ENCODE measurements around the gene UNC45A. TPM values are rescaled to one million over a fixed set of nuclear protein-coding genes. Genes with fewer than 3 reads are reported as not detected.
"Not testable (repeated sequence)": the region's sequence is repeated elsewhere in the genome, so short reads cannot be mapped to it uniquely, and the experiment has no call there.

UNC45A gene
- total RNA-seq, 1 experiment from 2014 or later, result 75.5 TPM

- Histone ChIP-seq H3K9me3 (replicated peaks) (no peaks in the 10 kb centered on the region), H3K27ac (no peak overlapping the region), H3K27me3 (replicated peaks) (no peaks in the 10 kb centered on the region), H3K36me3 (no peaks in the 10 kb centered on the region), H3K4me1 (replicated peaks) (no peaks in the 10 kb centered on the region), H3K4me3 (no peak overlapping the region)
- no peak for DNase-seq (ENCODE audit: low read depth in 1 of 2, low spot score in 2 of 2)
Observed at GRCh38 chr15:90895571-90896117, 39.4 kb upstream of the UNC45A start.

GRCh38 chr15:90897131-90897655 is 37.9 kb upstream of the UNC45A start:
- not testable (repeated sequence) for H3K27ac ChIP-seq; DNase-seq (ENCODE audit: low read depth in 1 of 2, low spot score in 2 of 2); H3K9me3 ChIP-seq (replicated peaks); H3K36me3 ChIP-seq; H3K4me1 ChIP-seq (replicated peaks); H3K4me3 ChIP-seq; H3K27me3 ChIP-seq (replicated peaks)

- H3K36me3 ChIP-seq, result peaks cover 12% of the 10 kb centered on the region
- no peaks in the 10 kb centered on the region for H3K9me3 ChIP-seq (replicated peaks)
- no peak overlapping the region for H3K27ac ChIP-seq
- H3K4me1 ChIP-seq (replicated peaks), result peaks cover 17% of the 10 kb centered on the region
- DNase-seq (ENCODE audit: low read depth in 1 of 2, low spot score in 2 of 2), result no peak
- H3K27me3 ChIP-seq (replicated peaks), result no peaks in the 10 kb centered on the region
- H3K4me3 ChIP-seq, result peak overlapping the region; percentile 67
Observed at GRCh38 chr15:90901175-90902039, 33.7 kb upstream of the UNC45A start.

- Histone ChIP-seq H3K36me3 (peaks cover 20% of the 10 kb centered on the region), H3K27ac (peak overlapping the region; percentile 29; the same call in 1 of the 2 replicates), H3K4me3 (peak overlapping the region; percentile 67), H3K27me3 (replicated peaks) (no peaks in the 10 kb centered on the region), H3K9me3 (replicated peaks) (no peaks in the 10 kb centered on the region), H3K4me1 (replicated peaks) (peaks cover 17% of the 10 kb centered on the region)
- peak; percentile 74 to 88 for DNase-seq (ENCODE audit: low read depth in 1 of 2, low spot score in 2 of 2)
Observed at GRCh38 chr15:90902040-90902839, 32.8 kb upstream of the UNC45A start.

GRCh38 chr15:90902840-90903732 is 32.0 kb upstream of the UNC45A start, which contains the start of gene MAN2A2:
MAN2A2 (plus strand) TSS chr15:90903302; CDS start chr15:90904208, 906 bp downstream.
- no peaks in the 10 kb centered on the region for H3K9me3 ChIP-seq (replicated peaks)
- DNase-seq (ENCODE audit: low read depth in 1 of 2, low spot score in 2 of 2), result peak in 1 of 2 experiments; percentile 49
- peaks cover 17% of the 10 kb centered on the region for H3K4me1 ChIP-seq (replicated peaks)
- H3K27ac ChIP-seq, result peak within 1 kb of the TSS; percentile 29; the same call in 1 of the 2 replicates
- H3K4me3 ChIP-seq, result peak within 1 kb of the TSS; percentile 67
- no peaks in the 10 kb centered on the region for H3K27me3 ChIP-seq (replicated peaks)
- peaks cover 25% of the 10 kb centered on the region for H3K36me3 ChIP-seq

- peak overlapping the region; percentile 67 for H3K4me3 ChIP-seq
- peaks cover 25% of the 10 kb centered on the region for H3K36me3 ChIP-seq
- H3K4me1 ChIP-seq (replicated peaks), result peaks cover 17% of the 10 kb centered on the region
- DNase-seq (ENCODE audit: low read depth in 1 of 2, low spot score in 2 of 2), result no peak
- no peak overlapping the region for H3K27ac ChIP-seq
- H3K9me3 ChIP-seq (replicated peaks), result no peaks in the 10 kb centered on the region
- no peaks in the 10 kb centered on the region for H3K27me3 ChIP-seq (replicated peaks)
Observed at GRCh38 chr15:90903733-90904536, 31.1 kb upstream of the UNC45A start.

GRCh38 chr15:90904746-90905145 is 30.3 kb upstream of the UNC45A start:
- H3K27ac ChIP-seq, result no peak overlapping the region
- no peaks in the 10 kb centered on the region for H3K27me3 ChIP-seq (replicated peaks)
- peaks cover 28% of the 10 kb centered on the region for H3K36me3 ChIP-seq
- peaks cover 17% of the 10 kb centered on the region for H3K4me1 ChIP-seq (replicated peaks)
- no peaks in the 10 kb centered on the region for H3K9me3 ChIP-seq (replicated peaks)
- no peak overlapping the region for H3K4me3 ChIP-seq
- no peak for DNase-seq (ENCODE audit: low read depth in 1 of 2, low spot score in 2 of 2)

GRCh38 chr15:90905306-90906180 is 29.5 kb upstream of the UNC45A start:
- Histone ChIP-seq H3K9me3 (replicated peaks) (no peaks in the 10 kb centered on the region), H3K27me3 (replicated peaks) (no peaks in the 10 kb centered on the region), H3K36me3 (peaks cover 32% of the 10 kb centered on the region), H3K4me1 (replicated peaks) (peaks cover 17% of the 10 kb centered on the region), H3K27ac (no peak overlapping the region), H3K4me3 (no peak overlapping the region)
- DNase-seq (ENCODE audit: low read depth in 1 of 2, low spot score in 2 of 2), result peak in 1 of 2 experiments; percentile 44

GRCh38 chr15:90906181-90906849 is 28.8 kb upstream of the UNC45A start:
- Histone ChIP-seq H3K9me3 (replicated peaks) (no peaks in the 10 kb centered on the region), H3K36me3 (peaks cover 40% of the 10 kb centered on the region), H3K27me3 (replicated peaks) (no peaks in the 10 kb centered on the region), H3K4me3 (no peak overlapping the region), H3K27ac (no peak overlapping the region), H3K4me1 (replicated peaks) (peaks cover 17% of the 10 kb centered on the region)
- DNase-seq (ENCODE audit: low read depth in 1 of 2, low spot score in 2 of 2), result no peak

- no peak overlapping the region for H3K27ac ChIP-seq
- H3K4me3 ChIP-seq, result no peak overlapping the region
- H3K9me3 ChIP-seq (replicated peaks), result no peaks in the 10 kb centered on the region
- H3K27me3 ChIP-seq (replicated peaks), result no peaks in the 10 kb centered on the region
- H3K4me1 ChIP-seq (replicated peaks), result peaks cover 10% of the 10 kb centered on the region
- peaks cover 46% of the 10 kb centered on the region for H3K36me3 ChIP-seq
- DNase-seq (ENCODE audit: low read depth in 1 of 2, low spot score in 2 of 2), result peak in 1 of 2 experiments; percentile 45
Observed at GRCh38 chr15:90907051-90907660, 27.9 kb upstream of the UNC45A start.

Data from SJSA1 (cell line).